Stimulated activated CD4-positive, alpha-beta T cell treated with anti-CD3 and anti-CD28 coated beads, Interleukin-12 subunit alpha, Interleukin-12 subunit beta, amount 100 ng/mL, for 4 hours (primary cell): Measurements from ENCODE around the gene MAP4K2.
"Not testable (repeated sequence)": the region's sequence is repeated elsewhere in the genome, so short reads cannot be mapped to it uniquely, and the experiment has no call there.

ENCODE experiments used
- DNase-seq: peaks from one replicate; pipeline ENCODE4 v3.0.0-alpha.2; 2020

Gene MAP4K2

GRCh38 chr11:64838600-64839334 is 35.8 kb upstream of the MAP4K2 start:
- no peak for DNase-seq

DNA sequence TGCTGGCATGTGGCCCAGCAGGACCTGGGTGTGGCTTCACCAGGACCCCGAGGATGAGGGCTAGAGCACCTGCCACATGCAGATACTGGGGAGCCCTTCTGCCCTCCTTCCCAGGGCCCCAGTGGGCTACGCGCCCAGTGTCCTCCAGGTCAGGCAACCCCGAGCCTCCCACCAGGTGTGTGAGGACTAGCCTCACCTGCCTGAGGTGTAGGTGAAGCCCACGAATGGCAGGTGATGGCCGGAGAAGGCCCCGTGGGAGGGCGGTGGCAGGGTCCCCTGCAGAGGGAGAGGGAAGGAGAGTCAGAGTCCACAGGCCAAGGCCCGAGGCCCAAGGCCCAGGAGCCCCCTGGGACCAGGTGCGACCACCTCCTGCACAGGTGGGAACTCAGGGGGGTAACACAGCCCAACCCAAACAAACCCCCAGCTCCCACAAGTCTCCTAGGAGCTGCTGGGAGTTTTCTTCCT is 34.9 kb upstream of the MAP4K2 start:
- no peak for DNase-seq

- DNase-seq, result no peak
Observed at GRCh38 chr11:64836448-64837072, 33.5 kb upstream of the MAP4K2 start.

- DNase-seq, result no peak
Observed at GRCh38 chr11:64835616-64836447, 32.8 kb upstream of the MAP4K2 start.

GRCh38 chr11:64834723-64835615 is 32.0 kb upstream of the MAP4K2 start:
- DNase-seq, result no peak

- no peak for DNase-seq
Observed at GRCh38 chr11:64834031-64834722, 31.2 kb upstream of the MAP4K2 start.

DNA sequence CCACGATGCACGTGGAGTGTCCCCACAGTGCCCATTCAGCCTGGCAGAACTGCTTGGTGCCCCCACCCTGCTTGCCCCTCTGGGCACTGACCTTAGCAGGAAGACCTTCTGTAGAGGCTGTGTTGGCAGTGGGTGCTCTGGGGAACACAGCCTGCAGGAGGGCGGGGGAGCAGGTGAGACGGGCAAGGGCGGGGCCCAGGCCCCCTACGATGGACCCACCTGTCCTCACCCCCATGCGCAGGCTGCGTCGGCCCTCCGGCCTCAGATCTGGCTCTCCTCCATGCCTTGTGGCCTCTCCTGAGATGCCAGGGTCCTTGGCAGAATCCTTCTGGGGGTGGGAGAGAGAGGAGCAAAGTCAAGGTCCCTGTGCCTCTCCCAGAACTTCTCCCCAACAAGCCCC is 30.5 kb upstream of the MAP4K2 start:
- no peak for DNase-seq

GRCh38 chr11:64833198-64833502 is 30.1 kb upstream of the MAP4K2 start:
- DNase-seq, result no peak

- DNase-seq, result no peak
Observed at GRCh38 chr11:64832467-64833197, 29.6 kb upstream of the MAP4K2 start.

DNA sequence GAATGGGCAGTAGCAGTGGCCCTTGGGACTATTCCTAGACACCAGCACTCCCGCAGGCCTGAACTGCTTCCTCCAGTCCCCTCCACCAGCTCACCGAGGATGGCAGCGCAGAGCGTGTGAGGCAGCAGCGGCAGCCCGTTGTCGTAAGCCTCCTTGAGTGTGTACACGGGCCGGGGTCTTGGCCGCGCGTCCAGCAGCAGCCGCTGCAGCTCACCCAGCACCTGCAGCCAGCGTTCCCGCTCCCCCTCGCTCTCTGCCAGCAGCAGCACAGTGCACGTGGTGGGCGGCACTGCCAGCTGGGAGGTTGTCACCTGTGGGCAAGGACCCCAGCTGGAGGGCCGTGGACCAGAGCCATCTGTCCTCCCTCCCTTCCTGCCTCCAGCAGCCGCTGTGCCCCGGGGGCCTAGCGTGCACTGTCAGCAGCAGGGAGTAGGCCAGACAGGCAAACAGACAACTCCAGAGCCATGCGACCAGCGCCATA is 28.4 kb upstream of the MAP4K2 start:
- DNase-seq, result no peak

DNA sequence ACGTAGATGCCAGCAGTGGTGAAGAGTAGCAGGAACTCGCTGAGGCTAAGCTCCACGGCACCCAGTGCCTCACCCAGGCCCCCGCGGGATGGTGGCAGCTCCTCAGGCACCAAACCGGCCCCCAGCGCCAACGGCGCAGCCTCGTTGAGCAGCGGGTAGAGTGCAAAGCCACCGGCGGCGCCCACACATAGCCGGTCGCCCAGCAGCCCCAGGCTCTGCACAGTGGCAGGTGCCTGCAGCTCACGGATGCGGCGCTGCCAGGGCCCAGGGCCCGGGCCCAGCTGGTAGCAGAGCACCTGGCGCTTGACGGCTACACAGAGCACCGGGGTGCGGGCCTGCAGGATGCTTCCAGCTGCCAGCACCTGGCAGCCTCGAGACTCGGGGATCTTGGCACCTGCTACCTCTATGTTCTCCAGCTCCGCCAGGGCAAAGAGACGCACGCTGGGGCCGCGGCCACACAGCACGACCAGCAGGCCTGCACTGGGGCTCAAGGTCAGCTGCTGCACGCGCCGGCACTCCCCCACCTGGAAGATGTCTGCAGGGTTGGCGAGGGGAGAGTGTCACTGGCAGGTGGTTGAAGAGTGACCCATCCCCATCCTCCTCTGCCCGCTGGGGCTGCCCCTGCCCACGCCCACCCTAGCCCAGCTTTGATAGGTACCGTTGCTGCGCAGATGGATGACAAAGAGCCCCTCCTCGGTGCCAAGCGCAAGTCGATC is 26.7 kb upstream of the MAP4K2 start:
- no peak for DNase-seq

DNA sequence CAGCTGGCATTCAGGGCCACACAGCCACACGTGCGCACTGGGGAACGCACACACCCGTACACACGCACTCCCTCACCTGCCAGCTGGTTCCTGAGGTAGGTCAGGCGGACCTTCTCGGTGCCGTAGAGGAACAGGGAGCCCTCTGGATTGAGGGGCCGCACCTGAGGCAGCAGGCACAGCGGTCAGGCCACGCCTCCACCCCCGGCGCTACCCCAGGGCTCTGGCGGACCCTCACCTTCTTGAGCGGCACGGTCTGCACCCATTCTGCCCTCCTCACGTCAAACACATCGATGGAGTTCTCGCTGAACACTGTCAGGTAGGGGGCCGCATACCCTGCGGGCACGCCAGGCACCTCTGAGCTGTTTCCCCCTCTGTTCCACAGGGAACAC is 24.4 kb upstream of the MAP4K2 start:
- no peak for DNase-seq

DNA sequence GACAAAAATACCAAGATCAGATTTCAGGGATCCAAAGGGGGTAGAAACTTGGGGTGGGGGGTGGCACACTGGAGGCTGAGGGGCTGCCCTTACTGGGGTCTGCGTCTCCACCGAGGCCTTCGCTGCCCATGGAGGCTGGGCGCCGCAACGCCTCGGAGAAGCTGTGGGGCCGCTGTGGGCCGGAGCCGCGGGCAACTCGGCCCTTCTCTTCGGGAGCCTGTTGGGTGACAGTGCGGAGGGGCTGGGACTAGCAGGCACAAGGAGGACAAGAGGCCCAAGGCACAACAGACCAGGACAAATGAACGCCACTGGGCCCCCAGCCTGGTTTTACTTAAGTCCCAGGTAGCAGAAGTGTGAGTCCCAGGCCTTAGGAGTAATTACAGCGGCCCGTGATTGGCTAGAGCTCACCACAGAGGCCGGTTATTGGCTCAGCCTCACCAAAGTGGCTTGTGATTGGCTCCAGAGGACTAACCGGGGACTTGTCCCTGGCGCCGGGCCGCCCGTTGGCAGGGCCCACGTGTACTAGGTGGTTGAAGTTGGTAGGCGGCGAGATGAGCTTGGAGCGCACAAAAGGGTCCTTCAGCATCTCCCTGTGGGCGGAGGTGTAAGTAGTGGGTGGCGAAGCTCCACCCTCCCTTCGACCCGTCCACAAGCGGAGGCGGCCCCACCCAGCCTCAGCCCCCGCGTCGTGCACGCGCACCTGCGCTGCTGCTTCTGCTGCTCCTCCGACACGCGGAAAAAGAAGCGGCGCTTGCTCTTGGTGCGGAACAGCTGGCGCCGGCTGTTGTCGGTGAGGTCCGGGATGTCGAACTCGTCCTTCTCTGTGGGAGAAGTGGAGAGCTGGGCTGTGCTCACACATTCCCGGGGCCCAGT is 23.8 kb upstream of the MAP4K2 start:
- DNase-seq, result no peak

GRCh38 chr11:64826062-64826461 is 23.0 kb upstream of the MAP4K2 start:
- no peak for DNase-seq

- no peak for DNase-seq
Observed at GRCh38 chr11:64823568-64824119, 20.6 kb upstream of the MAP4K2 start.

- DNase-seq, result no peak
Observed at GRCh38 chr11:64817476-64817875, 14.5 kb upstream of the MAP4K2 start.

GRCh38 chr11:64815433-64815832 is 12.4 kb upstream of the MAP4K2 start:
- DNase-seq, result not testable (repeated sequence)

GRCh38 chr11:64814712-64815187 is 11.7 kb upstream of the MAP4K2 start:
- no peak for DNase-seq

GRCh38 chr11:64813826-64814225 is 10.8 kb upstream of the MAP4K2 start:
- DNase-seq, result no peak
